Neural cell (in vitro differentiated cells): ENCODE results near the gene SLC29A4. TPM values are rescaled to one million over a fixed set of nuclear protein-coding genes. Genes with fewer than 3 reads are reported as not detected.

Experiments used
- H2AFZ ChIP-seq: fragments of 200-600, 300-800 bp; sonication (generic), shearing (Covaris generic); 2 replicates; pipeline ENCODE4 v1.6.0; 2014; ENCODE audit warnings: low read depth, mild to moderate bottlenecking, antibody characterized with exemption, low read length, moderate library complexity
- H3F3A ChIP-seq: fragments of 200-600 bp; shearing (Covaris generic); 2 replicates; pipeline ENCODE4 v1.6.1; 2016; ENCODE audit warnings: mild to moderate bottlenecking, moderate library complexity, mixed read lengths, antibody characterized with exemption, low read length; ENCODE audit not compliant: insufficient read depth, poor library complexity, severe bottlenecking
- H3K27ac ChIP-seq: fragments of 200-600, 300-800 bp; sonication (generic), shearing (Covaris generic); 2 replicates; pipeline ENCODE4 v1.5.1; 2014; ENCODE audit warnings: mild to moderate bottlenecking, low read length, moderate library complexity
- H3K27me3 ChIP-seq: fragments of 300-800, 200-600 bp; sonication (generic), shearing (Covaris generic); 2 replicates; pipeline ENCODE4 v1.6.0; 2014; ENCODE audit warnings: mild to moderate bottlenecking, low read depth, low read length, moderate library complexity; ENCODE audit not compliant: insufficient read depth
- H3K36me3 ChIP-seq: fragments of 300-800, 200-600 bp; sonication (generic), shearing (Covaris generic); 2 replicates; pipeline ENCODE4 v1.5.1; 2014; ENCODE audit warnings: mild to moderate bottlenecking, antibody characterized with exemption, low read length, moderate library complexity; ENCODE audit not compliant: insufficient read depth
- H3K4me2 ChIP-seq: fragments of 300-800, 200-600 bp; sonication (generic), shearing (Covaris generic); 2 replicates; pipeline ENCODE4 v1.6.0; 2014; ENCODE audit warnings: mild to moderate bottlenecking, low read length
- H3K4me3 ChIP-seq: fragments of 300-800, 200-600 bp; sonication (generic), shearing (Covaris generic); 2 replicates; pipeline ENCODE4 v1.5.1; 2014; ENCODE audit warnings: mild to moderate bottlenecking, low read length, moderate library complexity
- H3K79me2 ChIP-seq: fragments of 200-600 bp; shearing (Covaris generic); replicated peaks from 2 replicates; pipeline ENCODE4 v1.6.0; 2014; ENCODE audit warnings: mild to moderate bottlenecking, low read length, moderate library complexity; ENCODE audit not compliant: insufficient read depth
- H3K9ac ChIP-seq: fragments of 300-800, 200-600 bp; sonication (generic), shearing (Covaris generic); 2 replicates; pipeline ENCODE4 v1.6.1; 2016; ENCODE audit warnings: mild to moderate bottlenecking, low read length, mixed read lengths
- H3K9me2 ChIP-seq: fragments of 200-600 bp; shearing (Covaris generic); 2 replicates; pipeline ENCODE4 v1.6.1; 2016; ENCODE audit warnings: mild to moderate bottlenecking, low read length, mixed read lengths; ENCODE audit not compliant: insufficient read depth
- H3K9me3 ChIP-seq: fragments of 200-600, 300-800 bp; sonication (generic), shearing (Covaris generic); 2 replicates; pipeline ENCODE4 v1.6.1; 2016; ENCODE audit warnings: mild to moderate bottlenecking, mixed run types, low read length, moderate library complexity, mixed read lengths
- H4K20me1 ChIP-seq: fragments of 200-600 bp; shearing (Covaris generic); 2 replicates; pipeline ENCODE4 v1.6.1; 2016; ENCODE audit warnings: mild to moderate bottlenecking, mixed run types; ENCODE audit not compliant: insufficient read depth
- EZH2 ChIP-seq: fragments of 200-600, 300-800 bp; shearing (Covaris generic), sonication (generic); IDR thresholded peaks from 2 replicates; pipeline ENCODE4 v1.6.1; 2014; ENCODE audit warnings: antibody characterized with exemption, low read length, borderline replicate concordance, mild to moderate bottlenecking; ENCODE audit not compliant: insufficient read depth, poor library complexity, severe bottlenecking
- MXI1 ChIP-seq: fragments of 450-650 bp; conservative IDR thresholded peaks from 2 replicates; pipeline ENCODE4 v1.6.1; 2014; ENCODE audit warnings: antibody characterized with exemption, mild to moderate bottlenecking; ENCODE audit not compliant: poor library complexity, severe bottlenecking
- POLR2AphosphoS5 ChIP-seq: IDR thresholded peaks from 2 replicates; pipeline ENCODE4 v1.6.1; 2012
- RAD21 ChIP-seq: fragments of 450-650 bp; conservative IDR thresholded peaks from 2 replicates; pipeline ENCODE4 v1.6.1; 2014; ENCODE audit warnings: antibody characterized with exemption, mild to moderate bottlenecking, moderate library complexity
- SMC3 ChIP-seq: fragments of 450-650 bp; conservative IDR thresholded peaks from 2 replicates; pipeline ENCODE4 v1.6.1; 2014; ENCODE audit warnings: antibody characterized with exemption, mild to moderate bottlenecking, moderate library complexity; ENCODE audit not compliant: poor library complexity
- TAF1 ChIP-seq: IDR thresholded peaks from 2 replicates; pipeline ENCODE4 v1.6.1; 2012; ENCODE audit warnings: low read depth
- polyA plus RNA-seq: library from polyadenylated mRNA; depleted of rRNA; stranded (reverse); fragments of >200 nt; gene quantifications from 2 replicates; pipeline ENCODE4 v1.2.3, GENCODE V29; 2014
- TF ChIP-seq, protein P1 (sequence below): IDR thresholded peaks from 2 replicates; pipeline ENCODE4 v1.6.1; 2012; ENCODE audit warnings: borderline replicate concordance
- TF ChIP-seq, protein P2 (sequence below): fragments of 450-650 bp; IDR thresholded peaks from 2 replicates; pipeline ENCODE4 v1.5.1; 2014; ENCODE audit warnings: antibody characterized with exemption, mild to moderate bottlenecking, moderate library complexity; ENCODE audit not compliant: poor library complexity, severe bottlenecking

The SLC29A4 gene
- polyA plus RNA-seq, 1 donor from 2014 or later = 32.4 TPM

DNA sequence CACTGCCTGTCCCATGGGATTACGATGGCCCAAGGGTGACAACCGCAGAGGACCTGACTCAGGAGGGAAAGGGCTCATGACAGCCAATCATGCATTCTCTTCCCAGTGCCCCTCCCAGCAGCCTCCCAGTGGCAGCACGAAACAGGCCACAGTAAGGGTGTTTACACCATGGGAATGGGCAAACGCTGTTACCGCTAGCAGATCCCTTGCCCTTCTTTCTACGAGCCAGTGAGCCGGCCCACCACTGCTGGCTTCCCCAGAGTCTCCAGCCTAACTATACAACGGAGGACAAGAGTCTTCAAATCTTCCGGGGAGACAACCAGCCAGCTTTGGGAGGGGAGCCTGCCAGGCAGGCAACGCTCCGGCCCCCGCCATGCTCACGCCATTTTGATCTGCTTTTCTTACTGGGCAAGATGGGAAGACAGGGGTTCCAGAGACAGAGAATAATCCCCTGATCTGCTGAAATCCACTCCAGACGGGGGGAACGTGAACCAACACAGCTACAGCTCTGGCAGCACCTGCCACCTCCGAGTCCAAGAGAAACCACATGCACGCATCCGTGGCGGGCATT lies 69.8 kb downstream of the SLC29A4 start:
- TF ChIP-seq TAF1 (no peak), MXI1 (no peak), SMC3 (no peak), POLR2AphosphoS5 (no peak), EZH2 (no peak), RAD21 (no peak)
- TF ChIP-seq, protein P1, sequence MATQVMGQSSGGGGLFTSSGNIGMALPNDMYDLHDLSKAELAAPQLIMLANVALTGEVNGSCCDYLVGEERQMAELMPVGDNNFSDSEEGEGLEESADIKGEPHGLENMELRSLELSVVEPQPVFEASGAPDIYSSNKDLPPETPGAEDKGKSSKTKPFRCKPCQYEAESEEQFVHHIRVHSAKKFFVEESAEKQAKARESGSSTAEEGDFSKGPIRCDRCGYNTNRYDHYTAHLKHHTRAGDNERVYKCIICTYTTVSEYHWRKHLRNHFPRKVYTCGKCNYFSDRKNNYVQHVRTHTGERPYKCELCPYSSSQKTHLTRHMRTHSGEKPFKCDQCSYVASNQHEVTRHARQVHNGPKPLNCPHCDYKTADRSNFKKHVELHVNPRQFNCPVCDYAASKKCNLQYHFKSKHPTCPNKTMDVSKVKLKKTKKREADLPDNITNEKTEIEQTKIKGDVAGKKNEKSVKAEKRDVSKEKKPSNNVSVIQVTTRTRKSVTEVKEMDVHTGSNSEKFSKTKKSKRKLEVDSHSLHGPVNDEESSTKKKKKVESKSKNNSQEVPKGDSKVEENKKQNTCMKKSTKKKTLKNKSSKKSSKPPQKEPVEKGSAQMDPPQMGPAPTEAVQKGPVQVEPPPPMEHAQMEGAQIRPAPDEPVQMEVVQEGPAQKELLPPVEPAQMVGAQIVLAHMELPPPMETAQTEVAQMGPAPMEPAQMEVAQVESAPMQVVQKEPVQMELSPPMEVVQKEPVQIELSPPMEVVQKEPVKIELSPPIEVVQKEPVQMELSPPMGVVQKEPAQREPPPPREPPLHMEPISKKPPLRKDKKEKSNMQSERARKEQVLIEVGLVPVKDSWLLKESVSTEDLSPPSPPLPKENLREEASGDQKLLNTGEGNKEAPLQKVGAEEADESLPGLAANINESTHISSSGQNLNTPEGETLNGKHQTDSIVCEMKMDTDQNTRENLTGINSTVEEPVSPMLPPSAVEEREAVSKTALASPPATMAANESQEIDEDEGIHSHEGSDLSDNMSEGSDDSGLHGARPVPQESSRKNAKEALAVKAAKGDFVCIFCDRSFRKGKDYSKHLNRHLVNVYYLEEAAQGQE = no peak
- TF ChIP-seq, protein P2, sequence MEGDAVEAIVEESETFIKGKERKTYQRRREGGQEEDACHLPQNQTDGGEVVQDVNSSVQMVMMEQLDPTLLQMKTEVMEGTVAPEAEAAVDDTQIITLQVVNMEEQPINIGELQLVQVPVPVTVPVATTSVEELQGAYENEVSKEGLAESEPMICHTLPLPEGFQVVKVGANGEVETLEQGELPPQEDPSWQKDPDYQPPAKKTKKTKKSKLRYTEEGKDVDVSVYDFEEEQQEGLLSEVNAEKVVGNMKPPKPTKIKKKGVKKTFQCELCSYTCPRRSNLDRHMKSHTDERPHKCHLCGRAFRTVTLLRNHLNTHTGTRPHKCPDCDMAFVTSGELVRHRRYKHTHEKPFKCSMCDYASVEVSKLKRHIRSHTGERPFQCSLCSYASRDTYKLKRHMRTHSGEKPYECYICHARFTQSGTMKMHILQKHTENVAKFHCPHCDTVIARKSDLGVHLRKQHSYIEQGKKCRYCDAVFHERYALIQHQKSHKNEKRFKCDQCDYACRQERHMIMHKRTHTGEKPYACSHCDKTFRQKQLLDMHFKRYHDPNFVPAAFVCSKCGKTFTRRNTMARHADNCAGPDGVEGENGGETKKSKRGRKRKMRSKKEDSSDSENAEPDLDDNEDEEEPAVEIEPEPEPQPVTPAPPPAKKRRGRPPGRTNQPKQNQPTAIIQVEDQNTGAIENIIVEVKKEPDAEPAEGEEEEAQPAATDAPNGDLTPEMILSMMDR = no peak
- H3K9me2 ChIP-seq = no peaks in the 10 kb centered on the region
- H3K79me2 ChIP-seq = peaks cover 75% of the 10 kb centered on the region
- no peaks in the 10 kb centered on the region for H3K9me3 ChIP-seq
- no peak overlapping the region for H3K27ac ChIP-seq
- no peaks in the 10 kb centered on the region for H3F3A ChIP-seq
- H3K4me2 ChIP-seq = no peak overlapping the region
- no peaks in the 10 kb centered on the region for H3K27me3 ChIP-seq
- H2AFZ ChIP-seq = no peak overlapping the region
- H4K20me1 ChIP-seq = peaks cover 19% of the 10 kb centered on the region
- H3K36me3 ChIP-seq = peaks cover 4% of the 10 kb centered on the region
- H3K9ac ChIP-seq = no peak overlapping the region
- no peak overlapping the region for H3K4me3 ChIP-seq

DNA sequence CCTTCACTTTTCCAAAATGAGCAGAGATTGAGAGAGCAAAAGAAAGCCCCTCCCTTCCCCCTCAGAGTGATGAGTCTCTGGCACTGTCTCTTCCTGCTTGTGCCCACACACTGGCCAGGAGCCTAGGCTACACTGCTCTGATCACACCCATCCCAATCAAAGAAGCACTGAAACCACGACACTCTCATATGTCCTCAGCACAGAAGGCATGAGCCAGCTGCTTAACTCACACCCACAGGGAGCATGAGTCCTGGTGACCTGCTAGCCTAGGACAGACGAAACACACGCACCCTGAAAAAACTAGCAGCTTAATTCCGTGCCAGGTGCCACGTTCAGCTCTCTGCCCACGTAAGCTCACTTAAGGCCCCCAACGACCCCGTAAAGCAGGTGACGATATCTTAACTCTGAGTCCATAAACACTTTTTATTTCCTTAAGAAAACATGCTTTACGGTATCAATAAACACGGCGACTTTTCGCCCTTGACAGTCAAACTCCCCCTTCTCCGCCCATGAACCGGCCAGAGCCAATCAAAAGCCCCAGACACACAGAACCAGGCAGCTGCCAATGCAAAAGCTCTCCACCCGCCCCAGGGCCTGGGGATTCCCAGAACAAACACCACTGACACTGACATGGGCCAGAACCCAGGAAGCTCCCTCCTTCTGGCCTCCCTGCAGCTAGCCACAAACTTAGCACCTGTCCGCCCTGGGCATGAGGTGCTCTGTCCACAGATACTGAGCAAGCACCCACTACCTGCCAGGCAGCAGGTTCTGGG lies 71.9 kb downstream of the SLC29A4 start:
- Histone ChIP-seq H3K27me3 (no peaks in the 10 kb centered on the region), H2AFZ (no peak overlapping the region), H3K36me3 (peaks cover 10% of the 10 kb centered on the region), H3F3A (no peaks in the 10 kb centered on the region), H3K9me3 (no peaks in the 10 kb centered on the region), H4K20me1 (peaks cover 16% of the 10 kb centered on the region), H3K27ac (no peak overlapping the region), H3K4me3 (no peak overlapping the region), H3K9me2 (no peaks in the 10 kb centered on the region), H3K79me2 (peaks cover 75% of the 10 kb centered on the region), H3K4me2 (no peak overlapping the region), H3K9ac (no peak overlapping the region)
- TF ChIP-seq RAD21 = no peak
- TF ChIP-seq TAF1 = no peak
- TF ChIP-seq, protein P2 = no peak

Other genes starting within 250 kb of the SLC29A4 start
- gene RBAK, start 237.1 kb upstream of the SLC29A4 start, polyA plus RNA-seq = 12.0 and 12.9 TPM in 2 replicates
- gene WIPI2, start 92.7 kb upstream of the SLC29A4 start, polyA plus RNA-seq = 36.5 and 38.7 TPM in 2 replicates
- gene TNRC18, start 140.9 kb downstream of the SLC29A4 start, polyA plus RNA-seq = 23.6 and 28.6 TPM in 2 replicates
- gene FBXL18, start 230.9 kb downstream of the SLC29A4 start, polyA plus RNA-seq = 1.1 and 2.8 TPM in 2 replicates
- gene ACTB, start 247.7 kb downstream of the SLC29A4 start, polyA plus RNA-seq = 1,962 and 2,032 TPM in 2 replicates